ENCODE results near the gene CMIP. TPM values are rescaled to one million over a fixed set of nuclear protein-coding genes. Genes with fewer than 3 reads are reported as not detected.
A peak's percentile ranks its signal among the peaks of the same experiment; 100 is the strongest.

Gene CMIP
- total RNA-seq, 1 experiment from 2014 or later: 25.7 TPM

DNA sequence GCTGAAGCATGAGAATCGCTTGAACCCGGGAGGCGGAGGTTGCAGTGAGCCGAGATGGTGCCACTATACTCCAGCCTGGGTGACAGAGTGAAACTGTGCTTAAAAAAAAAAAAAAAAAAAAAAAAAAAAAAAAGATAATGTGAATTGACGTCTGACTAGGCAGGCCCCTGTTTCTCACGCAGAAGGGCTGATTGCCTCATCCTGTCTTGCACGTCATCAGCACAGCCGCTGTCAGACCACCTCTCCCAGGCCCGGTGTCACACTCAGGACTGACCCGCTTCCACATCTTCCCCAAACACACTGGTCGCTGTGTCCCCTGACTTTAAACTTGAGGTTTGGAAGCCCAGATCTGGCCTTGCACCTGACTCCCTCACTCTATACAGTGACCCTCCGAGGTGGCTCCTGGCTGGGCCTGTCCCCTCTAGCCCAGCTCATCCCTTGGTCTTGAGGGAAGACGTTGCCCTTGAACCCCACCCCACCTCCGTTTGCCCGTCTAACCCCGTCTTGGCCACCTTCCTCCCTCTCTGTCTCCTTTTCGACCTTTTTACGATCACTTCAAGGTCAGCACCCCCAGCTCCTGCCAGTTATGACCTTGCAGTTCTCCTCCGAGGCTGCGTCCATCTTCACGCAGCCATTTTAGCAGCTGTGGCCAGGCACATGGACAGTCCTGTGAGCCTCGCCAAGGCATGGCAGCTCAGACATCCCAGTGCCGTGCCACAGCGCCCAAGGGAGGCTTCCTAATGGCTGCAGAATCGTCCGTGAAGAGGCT is 184.6 kb downstream of the CMIP start:
- intact Hi-C loops (cut with micrococcal nuclease): no loop called here
- Histone ChIP-seq H3K27ac (ENCODE audit: low read length) (no peak overlapping the region), H3K9me2 (replicated peaks; ENCODE audit: low read length) (no peaks in the 10 kb centered on the region), H2AFZ (ENCODE audit: low read length) (no peak overlapping the region), H3K4me1 (ENCODE audit: insufficient read depth, low read length) (peaks cover 34% of the 10 kb centered on the region), H3K9me3 (ENCODE audit: low read length) (no peaks in the 10 kb centered on the region), H3K27me3 (ENCODE audit: low read length) (no peaks in the 10 kb centered on the region), H3K9ac (ENCODE audit: low read length) (no peak overlapping the region), H3K36me3 (ENCODE audit: low read depth, low read length) (peaks cover 8% of the 10 kb centered on the region; the same call in 1 of the 2 replicates), H3K79me2 (ENCODE audit: low read length) (peaks cover 68% of the 10 kb centered on the region), H4K20me1 (ENCODE audit: low read length) (no peaks in the 10 kb centered on the region), H3K4me2 (ENCODE audit: low read length) (no peak overlapping the region), H3K4me3 (ENCODE audit: low read length) (no peak overlapping the region), H3F3A (ENCODE audit: low read length, unreplicated experiment) (no peaks in the 10 kb centered on the region)
- no peak for ATAC-seq
- CTCF ChIA-PET: no interaction called here
- TF ChIP-seq EZH2 (IDR thresholded peaks at IDR 0.05; ENCODE audit: low read length, unreplicated experiment) (no peak), EZH2phosphoT487 (IDR thresholded peaks at IDR 0.05; ENCODE audit: borderline replicate concordance, low read length) (no peak)
- TF ChIP-seq, protein P1, sequence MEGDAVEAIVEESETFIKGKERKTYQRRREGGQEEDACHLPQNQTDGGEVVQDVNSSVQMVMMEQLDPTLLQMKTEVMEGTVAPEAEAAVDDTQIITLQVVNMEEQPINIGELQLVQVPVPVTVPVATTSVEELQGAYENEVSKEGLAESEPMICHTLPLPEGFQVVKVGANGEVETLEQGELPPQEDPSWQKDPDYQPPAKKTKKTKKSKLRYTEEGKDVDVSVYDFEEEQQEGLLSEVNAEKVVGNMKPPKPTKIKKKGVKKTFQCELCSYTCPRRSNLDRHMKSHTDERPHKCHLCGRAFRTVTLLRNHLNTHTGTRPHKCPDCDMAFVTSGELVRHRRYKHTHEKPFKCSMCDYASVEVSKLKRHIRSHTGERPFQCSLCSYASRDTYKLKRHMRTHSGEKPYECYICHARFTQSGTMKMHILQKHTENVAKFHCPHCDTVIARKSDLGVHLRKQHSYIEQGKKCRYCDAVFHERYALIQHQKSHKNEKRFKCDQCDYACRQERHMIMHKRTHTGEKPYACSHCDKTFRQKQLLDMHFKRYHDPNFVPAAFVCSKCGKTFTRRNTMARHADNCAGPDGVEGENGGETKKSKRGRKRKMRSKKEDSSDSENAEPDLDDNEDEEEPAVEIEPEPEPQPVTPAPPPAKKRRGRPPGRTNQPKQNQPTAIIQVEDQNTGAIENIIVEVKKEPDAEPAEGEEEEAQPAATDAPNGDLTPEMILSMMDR (conservative IDR thresholded peaks at IDR 0.05; ENCODE audit: low read depth, low read length): no peak
- DNase-seq: no peak
- POLR2A ChIA-PET (ENCODE audit: unreplicated experiment): no interaction called here
- BruUV-seq (replicated peaks): no TSS peak

DNA sequence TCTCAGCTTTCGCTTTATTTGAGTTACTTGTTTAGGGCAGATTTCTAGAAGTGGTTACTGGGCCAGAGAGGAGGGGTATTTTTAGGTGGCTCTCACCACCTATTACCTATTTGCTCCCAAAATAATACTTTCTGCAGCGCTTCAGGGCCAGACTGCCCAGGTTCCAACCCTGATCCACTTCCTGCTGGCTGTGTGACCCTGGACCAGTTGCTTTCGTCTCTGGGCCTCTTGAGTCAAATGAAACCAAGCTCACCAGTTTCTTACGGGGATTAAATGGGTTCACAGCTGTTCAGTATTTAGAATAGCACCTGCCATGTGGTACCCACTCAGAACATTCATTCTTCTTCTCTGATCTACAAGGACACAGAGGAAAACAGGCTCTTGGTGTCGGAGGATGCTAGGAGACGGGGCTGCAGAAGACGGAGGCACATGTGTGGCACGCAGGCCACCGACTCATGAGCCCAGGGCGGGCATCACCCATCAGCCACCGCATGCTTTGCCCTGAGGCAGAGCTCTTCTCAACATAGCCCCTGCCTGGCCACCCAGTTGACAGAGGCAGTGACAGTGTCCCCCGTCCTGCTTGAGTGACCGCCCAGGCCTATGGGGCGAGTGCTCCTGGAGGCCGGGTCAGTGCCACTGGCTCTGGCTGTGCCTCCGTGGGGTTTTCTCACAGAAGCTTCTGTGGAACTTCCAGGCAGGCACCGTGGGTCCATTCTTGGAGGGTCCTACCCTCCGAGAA is 185.5 kb downstream of the CMIP start:
- no TSS peak for BruUV-seq (replicated peaks)
- ATAC-seq (no peak), DNase-seq (no peak)
- Histone ChIP-seq H4K20me1 (ENCODE audit: low read length) (no peaks in the 10 kb centered on the region), H3F3A (ENCODE audit: low read length, unreplicated experiment) (no peaks in the 10 kb centered on the region), H3K79me2 (ENCODE audit: low read length) (peaks cover 68% of the 10 kb centered on the region), H2AFZ (ENCODE audit: low read length) (no peak overlapping the region), H3K9me3 (ENCODE audit: low read length) (no peaks in the 10 kb centered on the region), H3K4me1 (ENCODE audit: insufficient read depth, low read length) (peaks cover 30% of the 10 kb centered on the region), H3K4me2 (ENCODE audit: low read length) (no peak overlapping the region), H3K9ac (ENCODE audit: low read length) (no peak overlapping the region), H3K4me3 (ENCODE audit: low read length) (no peak overlapping the region), H3K36me3 (ENCODE audit: low read depth, low read length) (peaks cover 5% of the 10 kb centered on the region; the same call in 1 of the 2 replicates), H3K27me3 (ENCODE audit: low read length) (no peaks in the 10 kb centered on the region), H3K27ac (ENCODE audit: low read length) (no peak overlapping the region), H3K9me2 (replicated peaks; ENCODE audit: low read length) (no peaks in the 10 kb centered on the region)
- ChIA-PET POLR2A (ENCODE audit: unreplicated experiment) (no interaction called here), CTCF (no interaction called here)
- intact Hi-C loops (cut with micrococcal nuclease): no loop called here
- TF ChIP-seq EZH2 (IDR thresholded peaks at IDR 0.05; ENCODE audit: low read length, unreplicated experiment): no peak
- TF ChIP-seq, protein P1 (conservative IDR thresholded peaks at IDR 0.05; ENCODE audit: low read depth, low read length): no peak
- TF ChIP-seq EZH2phosphoT487 (IDR thresholded peaks at IDR 0.05; ENCODE audit: borderline replicate concordance, low read length): no peak

DNA sequence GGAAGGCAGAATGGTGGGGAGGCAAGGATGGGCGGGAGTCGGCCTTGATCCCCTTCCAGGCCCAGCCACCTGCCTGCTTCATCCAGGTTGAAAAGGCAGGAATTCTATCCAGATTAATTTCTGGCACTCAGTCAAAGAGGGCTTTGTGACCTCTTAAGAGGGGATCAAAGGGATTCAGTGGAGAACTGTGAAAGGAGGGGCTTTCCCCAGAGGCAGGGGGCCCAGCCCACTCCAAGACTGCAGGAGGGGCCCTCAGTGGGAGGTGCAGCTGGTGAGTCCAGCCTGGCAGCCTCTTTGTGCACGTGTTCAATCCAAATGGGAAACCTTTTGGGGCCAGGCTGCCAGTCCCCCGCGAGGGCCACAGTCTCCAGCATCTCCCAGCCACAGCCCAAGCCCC is 186.0 kb downstream of the CMIP start:
- intact Hi-C loops (cut with micrococcal nuclease): no loop called here
- Histone ChIP-seq H3K79me2 (ENCODE audit: low read length) (peaks cover 68% of the 10 kb centered on the region), H3K9ac (ENCODE audit: low read length) (no peak overlapping the region), H3K9me2 (replicated peaks; ENCODE audit: low read length) (no peaks in the 10 kb centered on the region), H3K4me3 (ENCODE audit: low read length) (no peak overlapping the region), H3K9me3 (ENCODE audit: low read length) (no peaks in the 10 kb centered on the region), H3K36me3 (ENCODE audit: low read depth, low read length) (0 out of 2 replicates have a peak, but pooled peaks cover 5% of the 10 kb centered on the region), H4K20me1 (ENCODE audit: low read length) (no peaks in the 10 kb centered on the region), H3F3A (ENCODE audit: low read length, unreplicated experiment) (no peaks in the 10 kb centered on the region), H3K4me2 (ENCODE audit: low read length) (no peak overlapping the region), H3K27me3 (ENCODE audit: low read length) (no peaks in the 10 kb centered on the region), H3K4me1 (ENCODE audit: insufficient read depth, low read length) (peaks cover 24% of the 10 kb centered on the region), H3K27ac (ENCODE audit: low read length) (0 out of 2 replicates have a peak overlapping the region, but pooled peaks have one; percentile 90), H2AFZ (ENCODE audit: low read length) (no peak overlapping the region)
- ChIA-PET CTCF (no interaction called here), POLR2A (ENCODE audit: unreplicated experiment) (no interaction called here)
- TF ChIP-seq, protein P1 (conservative IDR thresholded peaks at IDR 0.05; ENCODE audit: low read depth, low read length): no peak
- no peak for TF ChIP-seq EZH2 (IDR thresholded peaks at IDR 0.05; ENCODE audit: low read length, unreplicated experiment)
- no peak for TF ChIP-seq EZH2phosphoT487 (IDR thresholded peaks at IDR 0.05; ENCODE audit: borderline replicate concordance, low read length)
- ATAC-seq (no peak), DNase-seq (no peak)
- BruUV-seq (replicated peaks): no TSS peak
